GM10266 (cell line): ENCODE results near the gene PRDM5.

Source experiments
- DNase-seq: peaks from one replicate; pipeline ENCODE4 v3.0.0; 2012; ENCODE audit errors: extremely low spot score
- CTCF ChIP-seq: IDR thresholded peaks from 2 replicates; pipeline ENCODE4 v1.5.1; 2012; ENCODE audit warnings: mild to moderate bottlenecking, low read depth; ENCODE audit not compliant: control insufficient read depth, insufficient read depth; ENCODE audit errors: missing control alignments

The PRDM5 gene

GRCh38 chr4:120886191-120886590 is 36.3 kb downstream of the PRDM5 start:
- no peak for TF ChIP-seq CTCF
- no peak for DNase-seq

- TF ChIP-seq CTCF = no peak
- no peak for DNase-seq
Measured at GRCh38 chr4:120881846-120882245, 40.7 kb downstream of the PRDM5 start.

GRCh38 chr4:120881351-120881750 is 41.2 kb downstream of the PRDM5 start:
- no peak for TF ChIP-seq CTCF
- no peak for DNase-seq

- no peak for TF ChIP-seq CTCF
- DNase-seq = no peak
Measured at GRCh38 chr4:120877021-120877420, 45.5 kb downstream of the PRDM5 start.

- TF ChIP-seq CTCF = no peak
- no peak for DNase-seq
Measured at GRCh38 chr4:120874792-120875774, 47.4 kb downstream of the PRDM5 start.

- DNase-seq = no peak
- TF ChIP-seq CTCF = no peak
Measured at GRCh38 chr4:120873554-120873953, 49.0 kb downstream of the PRDM5 start.

- DNase-seq = no peak
- no peak for TF ChIP-seq CTCF
Measured at GRCh38 chr4:120871173-120871572, 51.4 kb downstream of the PRDM5 start.
